HEK293 (cell line): ENCODE measurements around the gene NPW.
A peak's percentile ranks its signal among the peaks of the same experiment; 100 is the strongest.

Experiments
- BCL6B ChIP-seq: fragments of 450-650 bp; formaldehyde crosslinking; IDR thresholded peaks from 2 replicates; pipeline ENCODE4 v1.5.1; 2017; ENCODE audit warnings: missing biosample characterization, missing genetic modification characterization
- ELK4 ChIP-seq: IDR thresholded peaks from 2 replicates; pipeline ENCODE4 v1.6.1; 2011; ENCODE audit warnings: mild to moderate bottlenecking, low read depth, low read length, borderline replicate concordance
- KLF1 ChIP-seq: fragments of 450-650 bp; formaldehyde crosslinking; IDR thresholded peaks from 2 replicates; pipeline ENCODE4 v1.5.1; 2016; ENCODE audit warnings: missing biosample characterization, missing genetic modification characterization
- KLF16 ChIP-seq: fragments of 450-650 bp; formaldehyde crosslinking; IDR thresholded peaks from 2 replicates; pipeline ENCODE4 v1.5.1; 2017; ENCODE audit warnings: missing biosample characterization, missing genetic modification characterization
- MEIS1 ChIP-seq: sonication (generic); formaldehyde crosslinking; IDR thresholded peaks from 2 replicates; pipeline ENCODE4 v1.8.1; 2022; ENCODE audit warnings: missing genetic modification reagents, mild to moderate bottlenecking, borderline replicate concordance
- OVOL3 ChIP-seq: fragments of 450-650 bp; formaldehyde crosslinking; IDR thresholded peaks from 2 replicates; pipeline ENCODE4 v1.5.1; 2016; ENCODE audit warnings: missing biosample characterization, missing genetic modification characterization
- PATZ1 ChIP-seq: fragments of 450-650 bp; formaldehyde crosslinking; IDR thresholded peaks from 2 replicates; pipeline ENCODE4 v1.5.1; 2016; ENCODE audit warnings: missing biosample characterization, missing genetic modification characterization
- PRDM10 ChIP-seq: fragments of 450-650 bp; formaldehyde crosslinking; IDR thresholded peaks from 2 replicates; pipeline ENCODE4 v1.5.1; 2016; ENCODE audit warnings: missing biosample characterization, missing genetic modification characterization
- REST ChIP-seq: fragments of 450-650 bp; formaldehyde crosslinking; IDR thresholded peaks from 2 replicates; pipeline ENCODE4 v1.5.1; 2016; ENCODE audit warnings: missing biosample characterization, missing genetic modification characterization
- ZNF18 ChIP-seq: fragments of 450-650 bp; formaldehyde crosslinking; IDR thresholded peaks from 2 replicates; pipeline ENCODE4 v1.5.1; 2016; ENCODE audit warnings: missing biosample characterization, missing genetic modification characterization
- ZNF23 ChIP-seq: fragments of 450-650 bp; formaldehyde crosslinking; IDR thresholded peaks from 2 replicates; pipeline ENCODE4 v1.5.1; 2016; ENCODE audit warnings: missing biosample characterization, missing genetic modification characterization, borderline replicate concordance
- ZNF391 ChIP-seq: fragments of 450-650 bp; formaldehyde crosslinking; IDR thresholded peaks from 2 replicates; pipeline ENCODE4 v1.5.1; 2016; ENCODE audit warnings: low read depth, missing biosample characterization, missing genetic modification characterization, borderline replicate concordance
- ZNF394 ChIP-seq: fragments of 450-650 bp; formaldehyde crosslinking; IDR thresholded peaks from 2 replicates; pipeline ENCODE4 v1.5.1; 2016; ENCODE audit warnings: missing biosample characterization, missing genetic modification characterization, mild to moderate bottlenecking, moderate library complexity, borderline replicate concordance
- ZNF398 ChIP-seq: fragments of 450-650 bp; formaldehyde crosslinking; IDR thresholded peaks from 2 replicates; pipeline ENCODE4 v1.5.1; 2017; ENCODE audit warnings: missing biosample characterization, missing genetic modification characterization
- ZNF785 ChIP-seq: fragments of 450-650 bp; formaldehyde crosslinking; IDR thresholded peaks from 2 replicates; pipeline ENCODE4 v1.5.1; 2016; ENCODE audit warnings: missing biosample characterization, missing genetic modification characterization
- ZNF792 ChIP-seq: fragments of 450-650 bp; formaldehyde crosslinking; IDR thresholded peaks from 2 replicates; pipeline ENCODE4 v1.5.1; 2016; ENCODE audit warnings: missing biosample characterization, missing genetic modification characterization
- TF ChIP-seq, protein P1 (sequence below): fragments of 450-650 bp; formaldehyde crosslinking; IDR thresholded peaks from 2 replicates; pipeline ENCODE4 v1.5.1; 2016; ENCODE audit warnings: missing biosample characterization, missing genetic modification characterization, low read depth
- TF ChIP-seq, protein P2 (sequence below): fragments of 450-650 bp; formaldehyde crosslinking; IDR thresholded peaks from 2 replicates; pipeline ENCODE4 v1.5.1; 2016; ENCODE audit warnings: missing biosample characterization, missing genetic modification characterization

The NPW gene

GRCh38 chr16:1971796-1972489 lies 47.6 kb upstream of the NPW start, which contains the start of gene TBL3 (continued):
- peak; percentile 95 for TF ChIP-seq PATZ1 (tag by site-specific recombination)
- peak; percentile 44; the same call in 1 of the 2 replicates for TF ChIP-seq ELK4
- peak; percentile 89 for TF ChIP-seq ZNF398
- TF ChIP-seq ZNF23 (tag by site-specific recombination), result no peak
- TF ChIP-seq KLF16 (tag by site-specific recombination), result peak; percentile 92
- peak; percentile 56; the same call in 1 of the 2 replicates for TF ChIP-seq BCL6B (tag by site-specific recombination)
- peak; percentile 29; the same call in 1 of the 2 replicates for TF ChIP-seq ZNF785 (tag by site-specific recombination)
- no peak; the same call in 1 of the 2 replicates for TF ChIP-seq ZNF18
- peak; percentile 84; the same call in 1 of the 2 replicates for TF ChIP-seq ZNF391
- peak; percentile 94 for TF ChIP-seq KLF1 (tag by site-specific recombination)
- TF ChIP-seq ZNF394 (tag by site-specific recombination), result peak; percentile 75; the same call in 1 of the 2 replicates
- TF ChIP-seq, protein P1, sequence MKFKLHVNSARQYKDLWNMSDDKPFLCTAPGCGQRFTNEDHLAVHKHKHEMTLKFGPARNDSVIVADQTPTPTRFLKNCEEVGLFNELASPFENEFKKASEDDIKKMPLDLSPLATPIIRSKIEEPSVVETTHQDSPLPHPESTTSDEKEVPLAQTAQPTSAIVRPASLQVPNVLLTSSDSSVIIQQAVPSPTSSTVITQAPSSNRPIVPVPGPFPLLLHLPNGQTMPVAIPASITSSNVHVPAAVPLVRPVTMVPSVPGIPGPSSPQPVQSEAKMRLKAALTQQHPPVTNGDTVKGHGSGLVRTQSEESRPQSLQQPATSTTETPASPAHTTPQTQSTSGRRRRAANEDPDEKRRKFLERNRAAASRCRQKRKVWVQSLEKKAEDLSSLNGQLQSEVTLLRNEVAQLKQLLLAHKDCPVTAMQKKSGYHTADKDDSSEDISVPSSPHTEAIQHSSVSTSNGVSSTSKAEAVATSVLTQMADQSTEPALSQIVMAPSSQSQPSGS (tag by site-specific recombination), result peak; percentile 81
- no peak for TF ChIP-seq MEIS1
- 0 out of 2 replicates have a peak, but pooled peaks have one; percentile 34 for TF ChIP-seq REST (tag by site-specific recombination)
- TF ChIP-seq PRDM10, result peak; percentile 36; the same call in 1 of the 2 replicates
- TF ChIP-seq, protein P2, sequence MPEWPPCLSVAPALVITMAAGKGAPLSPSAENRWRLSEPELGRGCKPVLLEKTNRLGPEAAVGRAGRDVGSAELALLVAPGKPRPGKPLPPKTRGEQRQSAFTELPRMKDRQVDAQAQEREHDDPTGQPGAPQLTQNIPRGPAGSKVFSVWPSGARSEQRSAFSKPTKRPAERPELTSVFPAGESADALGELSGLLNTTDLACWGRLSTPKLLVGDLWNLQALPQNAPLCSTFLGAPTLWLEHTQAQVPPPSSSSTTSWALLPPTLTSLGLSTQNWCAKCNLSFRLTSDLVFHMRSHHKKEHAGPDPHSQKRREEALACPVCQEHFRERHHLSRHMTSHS (tag by site-specific recombination), result peak; percentile 60; the same call in 1 of the 2 replicates
- no peak for TF ChIP-seq ZNF792 (tag by site-specific recombination)
- TF ChIP-seq OVOL3 (tag by site-specific recombination), result peak; percentile 82
